IPS-15b (cell line): Measurements from ENCODE around the gene ADAM19.

Experiments
- H3K27me3 ChIP-seq: one replicate; pipeline ENCODE4 v1.6.1; 2013; ENCODE audit warnings: low read length; ENCODE audit not compliant: control insufficient read depth, insufficient read depth
- H3K36me3 ChIP-seq: one replicate; pipeline ENCODE4 v1.6.1; 2013; ENCODE audit warnings: low read length; ENCODE audit not compliant: control insufficient read depth, insufficient read depth
- H3K4me1 ChIP-seq: one replicate; pipeline ENCODE4 v1.6.1; 2013; ENCODE audit warnings: mild to moderate bottlenecking, low read length; ENCODE audit not compliant: control insufficient read depth, insufficient read depth
- H3K4me3 ChIP-seq: one replicate; pipeline ENCODE4 v1.5.1; 2013; ENCODE audit warnings: low read depth, low read length
- H3K9ac ChIP-seq: one replicate; pipeline ENCODE4 v1.6.1; 2013; ENCODE audit warnings: low read depth, mild to moderate bottlenecking, low read length
- H3K9me3 ChIP-seq: one replicate; pipeline ENCODE4 v1.6.1; 2013; ENCODE audit warnings: mild to moderate bottlenecking, low read length; ENCODE audit not compliant: control insufficient read depth, insufficient read depth

ADAM19 gene

DNA sequence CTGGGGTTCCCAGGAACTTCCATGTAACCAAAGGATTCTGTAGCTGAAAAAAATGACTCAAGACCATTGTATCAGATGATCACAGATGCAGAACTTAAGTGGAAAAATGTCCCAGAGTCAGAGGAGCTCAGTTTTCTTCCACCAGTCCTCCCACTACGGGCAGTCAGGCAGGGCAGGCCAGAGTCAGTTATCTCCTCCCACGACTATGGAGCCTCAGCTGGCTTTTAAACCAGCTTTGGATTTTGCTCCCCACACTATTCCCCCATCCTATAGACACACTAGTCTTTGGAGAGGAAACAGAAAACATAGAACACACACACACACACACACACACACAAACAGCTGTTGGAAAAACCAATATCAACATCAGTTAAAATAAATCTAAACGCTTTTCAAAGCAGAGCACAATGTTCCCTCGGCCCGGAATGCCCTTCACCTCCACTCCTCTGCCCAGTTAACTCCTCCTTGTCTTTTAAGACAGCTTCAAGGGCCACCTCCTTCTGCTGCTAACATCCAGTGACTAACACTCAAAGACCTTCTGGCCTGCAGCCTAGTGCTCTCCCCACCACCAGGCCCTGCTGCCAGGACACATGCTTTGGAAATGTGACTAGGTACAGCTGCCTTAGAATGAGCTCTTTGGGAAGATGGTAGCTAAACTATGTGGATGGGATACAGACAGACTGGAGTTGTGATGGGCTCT, 58.8 kb downstream of the ADAM19 start:
- Histone ChIP-seq H3K4me3 (no peak overlapping the region), H3K9ac (no peak overlapping the region), H3K36me3 (no peaks in the 10 kb centered on the region), H3K4me1 (no peaks in the 10 kb centered on the region), H3K27me3 (no peaks in the 10 kb centered on the region), H3K9me3 (no peaks in the 10 kb centered on the region)

DNA sequence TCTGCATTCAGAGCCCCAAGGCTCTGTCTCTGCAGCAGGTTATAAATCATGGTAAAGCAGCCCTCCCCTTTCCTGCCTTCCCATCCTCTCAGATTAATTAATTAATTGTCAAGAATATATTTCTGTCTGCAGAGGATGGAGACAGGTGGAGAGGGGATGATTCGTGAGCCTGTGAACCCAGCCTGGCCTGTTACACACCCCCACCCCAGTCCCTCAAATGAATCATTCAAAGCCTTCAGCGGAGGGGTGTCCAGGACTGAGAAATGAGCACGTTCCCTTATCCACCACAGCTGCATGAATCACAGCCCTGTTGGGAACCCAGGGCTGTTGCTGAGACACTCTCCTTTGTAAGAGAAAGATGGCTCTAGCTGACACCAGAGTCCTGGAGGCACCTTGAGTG, 59.6 kb downstream of the ADAM19 start:
- no peak overlapping the region for H3K9ac ChIP-seq
- no peaks in the 10 kb centered on the region for H3K9me3 ChIP-seq
- no peak overlapping the region for H3K4me3 ChIP-seq
- no peaks in the 10 kb centered on the region for H3K27me3 ChIP-seq
- no peaks in the 10 kb centered on the region for H3K36me3 ChIP-seq
- H3K4me1 ChIP-seq: no peaks in the 10 kb centered on the region

DNA sequence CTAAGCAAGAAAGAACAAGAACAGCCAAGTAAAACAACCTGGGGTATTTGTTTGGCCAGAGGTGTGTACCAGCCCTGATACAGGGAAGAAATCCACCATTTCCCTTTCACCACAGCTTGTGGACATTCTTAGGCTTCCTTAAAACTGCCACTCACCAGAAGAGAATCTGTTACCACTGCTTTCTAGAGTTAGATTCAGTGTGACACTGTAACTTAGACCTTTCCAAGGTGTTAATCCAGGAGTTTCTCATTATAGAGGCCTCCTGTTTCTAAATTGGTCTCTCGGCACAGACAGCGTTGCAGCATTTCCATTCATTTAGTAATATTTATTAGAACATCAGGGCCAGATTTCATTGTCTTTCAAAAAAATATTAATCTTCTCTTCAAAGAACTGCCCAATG, 60.6 kb downstream of the ADAM19 start:
- H3K36me3 ChIP-seq: no peaks in the 10 kb centered on the region
- H3K4me1 ChIP-seq: no peaks in the 10 kb centered on the region
- no peaks in the 10 kb centered on the region for H3K9me3 ChIP-seq

DNA sequence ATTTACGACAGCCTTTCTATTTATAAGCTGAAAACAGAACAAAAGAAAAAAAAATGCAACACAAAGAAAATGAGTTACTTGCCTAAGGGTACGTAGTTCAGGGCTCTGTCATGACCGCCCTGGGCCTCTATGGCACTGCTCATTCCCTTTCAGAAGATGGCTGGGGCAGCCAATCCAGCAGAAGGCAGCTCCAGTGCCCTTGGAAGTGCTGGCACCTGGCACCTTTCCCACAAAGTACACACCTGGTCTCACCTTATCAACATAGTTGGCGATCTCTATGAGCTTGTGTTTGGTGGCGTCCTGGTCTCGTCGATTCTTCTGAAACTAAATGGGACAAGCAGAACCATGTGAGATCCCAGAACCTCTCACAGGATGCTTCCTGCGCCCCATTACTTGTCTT, 62.4 kb downstream of the ADAM19 start:
- Histone ChIP-seq H3K36me3 (no peaks in the 10 kb centered on the region), H3K4me3 (no peak overlapping the region), H3K4me1 (no peaks in the 10 kb centered on the region), H3K27me3 (no peaks in the 10 kb centered on the region), H3K9me3 (no peaks in the 10 kb centered on the region), H3K9ac (no peak overlapping the region)

More for the DNA sequence above, 60.6 kb downstream of the ADAM19 start:
- H3K4me3 ChIP-seq: no peak overlapping the region
- no peaks in the 10 kb centered on the region for H3K27me3 ChIP-seq
- no peak overlapping the region for H3K9ac ChIP-seq

DNA sequence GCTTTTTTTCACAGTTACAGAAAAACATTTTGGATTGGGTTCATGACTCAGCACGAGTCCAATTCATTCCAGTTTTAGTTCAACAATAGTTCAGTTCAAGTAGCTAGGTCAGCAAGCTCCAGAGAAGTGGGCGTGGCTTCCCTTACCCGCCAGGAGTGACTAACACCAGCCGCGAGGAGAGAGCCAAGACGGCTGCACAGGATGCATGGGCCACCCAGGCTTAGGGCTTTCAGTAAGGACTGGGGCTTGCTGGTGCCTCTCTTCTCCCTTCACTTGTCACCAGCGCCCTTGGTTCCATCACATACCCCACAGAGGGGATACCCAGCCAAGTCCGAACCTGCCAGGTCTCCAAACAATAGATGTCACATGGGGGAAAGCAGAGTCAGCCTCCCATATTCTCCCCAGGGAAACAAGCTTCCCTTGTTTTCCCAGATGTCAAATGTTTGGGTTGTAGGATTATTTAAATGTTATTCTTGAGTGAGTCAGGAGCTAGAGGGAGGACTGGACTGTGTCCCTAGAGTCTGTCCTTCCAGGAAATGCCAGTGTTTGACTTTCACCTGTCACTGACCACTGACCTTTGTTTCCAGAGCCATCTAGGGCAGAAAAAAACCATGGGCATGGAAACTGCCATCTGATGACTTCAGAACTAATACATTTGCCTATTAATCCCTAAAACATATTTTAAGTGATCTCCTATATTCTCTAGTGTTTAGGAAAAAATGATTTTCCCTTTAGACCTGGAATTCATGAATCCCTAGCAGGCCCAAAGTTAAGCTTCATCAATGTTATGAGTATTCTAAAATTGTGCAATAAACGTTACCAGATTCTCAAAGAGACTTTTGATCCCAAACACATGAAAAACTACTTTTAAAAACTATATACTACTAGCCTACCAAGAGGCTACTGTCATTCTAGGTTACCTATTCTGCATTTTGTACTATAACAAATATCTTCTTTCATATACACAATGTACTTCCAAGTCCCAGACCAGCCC, 63.6 kb downstream of the ADAM19 start:
- H3K9me3 ChIP-seq: no peaks in the 10 kb centered on the region
- H3K4me3 ChIP-seq: no peak overlapping the region
- H3K36me3 ChIP-seq: no peaks in the 10 kb centered on the region
- H3K27me3 ChIP-seq: no peaks in the 10 kb centered on the region
- H3K4me1 ChIP-seq: no peaks in the 10 kb centered on the region
- no peak overlapping the region for H3K9ac ChIP-seq

DNA sequence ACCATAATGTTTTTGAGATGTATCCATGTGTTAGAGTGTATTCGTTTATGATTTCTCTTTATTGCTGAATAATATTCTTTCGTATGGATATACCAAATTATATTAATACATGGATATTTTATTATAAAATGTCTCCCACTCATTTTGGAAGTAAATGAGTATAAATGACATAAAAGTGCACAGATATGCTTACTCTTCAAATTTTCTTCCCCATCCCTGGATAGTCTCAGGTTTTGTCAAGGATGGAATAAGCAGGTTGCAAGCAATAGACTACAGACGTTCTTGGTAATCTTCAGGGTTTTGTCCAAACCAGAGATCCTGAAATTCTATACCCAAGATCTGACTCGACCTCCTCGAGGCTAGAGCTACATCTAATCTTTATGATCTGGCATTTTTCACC, 64.9 kb downstream of the ADAM19 start:
- Histone ChIP-seq H3K9me3 (no peaks in the 10 kb centered on the region), H3K27me3 (no peaks in the 10 kb centered on the region), H3K4me3 (no peak overlapping the region), H3K9ac (no peak overlapping the region), H3K4me1 (no peaks in the 10 kb centered on the region), H3K36me3 (no peaks in the 10 kb centered on the region)

DNA sequence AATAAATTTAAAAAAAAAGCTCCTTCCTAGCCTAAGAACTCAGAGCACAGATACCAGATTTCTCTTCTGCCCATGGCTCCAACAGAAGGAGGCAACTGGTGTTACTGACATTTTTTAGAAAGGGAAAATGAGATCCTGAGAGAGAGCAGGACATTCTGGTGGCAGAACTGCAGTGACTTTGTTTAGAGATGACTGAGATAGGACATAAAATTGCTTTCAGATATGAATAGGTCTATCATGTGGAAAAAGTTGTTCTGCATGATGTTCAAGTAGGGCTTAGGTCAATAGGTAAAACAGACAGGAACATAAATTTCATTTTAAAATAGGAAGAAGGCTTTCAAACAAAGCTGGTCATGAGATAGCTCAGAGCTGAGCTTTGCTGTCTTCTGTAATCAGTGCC, 66.0 kb downstream of the ADAM19 start:
- no peaks in the 10 kb centered on the region for H3K9me3 ChIP-seq
- H3K4me3 ChIP-seq: no peak overlapping the region
- no peaks in the 10 kb centered on the region for H3K4me1 ChIP-seq
- no peak overlapping the region for H3K9ac ChIP-seq
- H3K27me3 ChIP-seq: no peaks in the 10 kb centered on the region
- no peaks in the 10 kb centered on the region for H3K36me3 ChIP-seq

DNA sequence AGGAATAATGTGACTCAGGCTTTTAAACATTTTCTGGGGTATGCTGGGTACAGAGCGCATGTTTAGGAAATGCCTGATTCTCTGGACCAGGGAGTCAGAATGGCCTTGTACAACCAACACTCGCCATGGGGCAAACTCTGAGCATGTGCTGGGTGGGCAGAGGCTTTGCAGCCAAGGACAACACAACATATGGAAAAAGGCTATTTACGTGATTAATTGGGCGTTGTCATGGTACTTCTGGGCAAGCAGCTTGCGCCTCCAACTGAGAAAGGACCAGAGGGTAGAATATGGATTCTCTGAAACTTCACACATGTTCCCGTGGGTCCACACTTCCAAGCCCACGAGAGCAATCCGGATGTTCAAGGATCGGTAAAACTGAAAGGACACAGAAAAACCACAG, 66.5 kb downstream of the ADAM19 start:
- H3K4me3 ChIP-seq: no peak overlapping the region
- H3K9ac ChIP-seq: no peak overlapping the region
- H3K27me3 ChIP-seq: no peaks in the 10 kb centered on the region
- H3K4me1 ChIP-seq: no peaks in the 10 kb centered on the region
- H3K36me3 ChIP-seq: no peaks in the 10 kb centered on the region
- no peaks in the 10 kb centered on the region for H3K9me3 ChIP-seq

DNA sequence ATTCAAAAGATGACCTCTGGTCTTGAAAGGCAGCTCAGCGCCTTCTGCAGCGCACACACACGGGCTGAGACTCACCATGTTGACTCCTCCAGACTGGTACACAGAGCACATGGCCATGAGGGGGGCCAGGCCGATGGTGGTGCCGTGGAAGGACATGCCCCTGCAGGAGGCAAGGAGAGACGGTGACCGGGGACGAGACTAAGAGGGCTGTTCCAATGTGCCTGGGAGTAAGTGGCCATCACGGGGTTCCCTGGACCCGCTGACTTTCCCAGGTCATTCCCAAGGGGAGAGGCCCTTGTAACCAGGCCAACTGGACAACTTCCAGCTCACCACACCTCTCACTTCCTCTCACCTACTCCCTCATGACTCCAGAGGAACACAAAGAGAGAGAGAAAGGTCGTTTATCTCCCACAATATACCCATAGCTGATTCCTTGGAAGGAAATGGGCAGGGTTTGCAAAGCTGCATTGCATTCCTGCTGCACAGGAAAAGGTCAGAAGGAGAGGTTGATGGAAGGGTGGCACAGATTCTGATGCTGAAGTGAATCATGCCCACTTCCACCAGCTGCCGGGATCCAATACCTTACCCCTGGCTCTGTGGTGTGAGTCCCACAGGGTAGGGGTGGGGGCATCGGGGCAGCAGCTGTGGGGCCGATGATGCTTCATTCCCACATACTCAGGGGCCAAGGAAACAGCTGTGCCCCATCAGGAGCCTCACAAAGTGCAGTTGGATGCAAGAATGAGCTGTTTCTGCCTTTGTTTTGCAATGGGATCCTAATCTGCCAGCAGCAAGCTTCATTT, 68.4 kb downstream of the ADAM19 start:
- Histone ChIP-seq H3K4me1 (no peaks in the 10 kb centered on the region), H3K36me3 (no peaks in the 10 kb centered on the region)

DNA sequence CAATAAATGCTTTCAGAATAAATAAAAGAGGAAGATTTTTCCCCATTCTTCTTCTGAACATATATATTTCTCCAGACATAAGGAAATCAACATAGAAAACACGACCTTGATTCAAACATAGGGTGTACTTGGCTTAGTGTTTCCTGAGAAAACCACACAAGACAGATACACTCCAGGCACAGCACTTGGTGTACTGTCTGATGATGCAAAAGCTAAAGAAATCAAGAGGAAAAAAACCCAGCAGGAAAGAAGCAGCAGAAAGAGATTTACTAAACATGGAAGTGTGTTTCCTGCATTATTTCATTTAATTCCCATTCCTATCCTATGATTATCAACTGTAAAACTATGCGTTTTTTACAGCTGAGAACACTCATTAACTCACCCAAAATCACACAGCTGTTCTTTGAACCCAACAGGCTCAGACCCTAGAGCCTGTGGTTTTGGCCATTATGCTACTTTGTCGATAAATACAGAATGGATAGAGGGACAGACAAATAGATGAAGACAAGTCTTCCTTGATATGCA, 69.4 kb downstream of the ADAM19 start:
- no peaks in the 10 kb centered on the region for H3K4me1 ChIP-seq
- no peaks in the 10 kb centered on the region for H3K9me3 ChIP-seq
- H3K27me3 ChIP-seq: no peaks in the 10 kb centered on the region
- H3K36me3 ChIP-seq: no peaks in the 10 kb centered on the region
- no peak overlapping the region for H3K4me3 ChIP-seq
- H3K9ac ChIP-seq: no peak overlapping the region

More for the DNA sequence above, 68.4 kb downstream of the ADAM19 start:
- Histone ChIP-seq H3K9me3 (no peaks in the 10 kb centered on the region), H3K9ac (no peak overlapping the region), H3K4me3 (no peak overlapping the region), H3K27me3 (no peaks in the 10 kb centered on the region)

DNA sequence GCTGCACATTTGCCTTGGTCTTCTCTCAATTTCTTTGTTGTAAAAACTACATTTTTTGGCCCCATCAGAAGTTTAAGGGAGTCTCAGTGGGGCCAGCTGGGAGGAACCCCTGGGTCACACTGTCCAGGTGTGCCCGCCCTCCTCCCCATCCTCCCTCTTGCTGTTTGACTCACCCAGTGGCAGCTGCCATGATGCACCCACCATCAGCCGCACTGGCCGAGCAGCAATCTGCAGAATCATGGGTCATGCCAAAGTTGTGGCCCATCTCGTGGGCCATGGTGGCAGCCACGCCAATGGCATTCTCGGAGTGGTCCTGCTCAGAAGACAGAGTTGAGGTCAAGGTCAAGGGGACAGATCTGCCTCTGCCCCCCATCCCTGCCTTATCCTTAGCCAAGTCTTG, 70.1 kb downstream of the ADAM19 start:
- Histone ChIP-seq H3K4me1 (no peaks in the 10 kb centered on the region), H3K9me3 (no peaks in the 10 kb centered on the region), H3K36me3 (no peaks in the 10 kb centered on the region), H3K9ac (no peak overlapping the region), H3K27me3 (no peaks in the 10 kb centered on the region), H3K4me3 (no peak overlapping the region)
